ENCODE data around the gene KRT83. TPM values are rescaled to one million over a fixed set of nuclear protein-coding genes. Genes with fewer than 3 reads are reported as not detected.

KRT83 gene
- total and polyA plus RNA-seq, 10 of the 15 experiments (the other 5 are each of a cell fraction or from before 2014, with no cell fraction given), result not detected

DNA sequence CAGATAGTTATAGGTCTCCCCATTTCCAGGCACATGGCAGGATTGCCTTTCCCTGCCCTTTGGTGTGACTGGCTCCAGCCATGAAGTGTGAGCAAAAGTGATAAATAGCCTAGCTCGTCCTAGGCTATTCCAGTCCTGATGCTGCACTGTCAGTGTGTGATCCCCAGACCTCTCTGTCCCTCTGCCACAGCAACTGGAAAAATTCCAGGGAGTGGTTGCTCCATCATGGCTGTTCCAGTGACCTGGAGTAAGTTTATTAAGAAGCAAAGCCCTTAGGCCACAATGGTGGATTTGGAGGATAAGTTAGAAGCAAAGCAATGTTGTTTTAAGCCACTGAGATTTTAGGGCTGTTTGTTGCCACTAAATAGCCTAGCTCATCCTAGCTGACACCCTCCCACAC lies 9.8 kb upstream of the KRT83 start:
- 0% methylated on average over 1 of the region's 1 CpG for WGBS (ENCODE audit: insufficient coverage, insufficient replicate concordance, low lambda C conversion rate, missing lambda C conversion rate)
- no peak overlapping the region for H2AFZ ChIP-seq (ENCODE audit: control insufficient read depth, low read depth, low read length)
- RAD21 ChIA-PET (ENCODE audit: unreplicated experiment), result no interaction called here
- no peaks in the 10 kb centered on the region for H3K36me3 ChIP-seq (ENCODE audit: control insufficient read depth in 2 of 2, insufficient read depth in 2 of 2, low read length in 1 of 2)
- DNase-seq (ENCODE audit: low read depth, low spot score) (no peak), ATAC-seq (no peak), FAIRE-seq (no peak)
- H4K20me1 ChIP-seq (ENCODE audit: control insufficient read depth, insufficient read depth), result no peaks in the 10 kb centered on the region
- H3K9me3 ChIP-seq (replicated peaks; ENCODE audit: control insufficient read depth, insufficient read depth, low read length), result no peaks in the 10 kb centered on the region; the same call in 2 of the 3 replicates
- peaks cover 0 to 2% of the 10 kb centered on the region in 2 experiments; a peak in 2 of 4 replicates for H3K27me3 ChIP-seq (replicated peaks in 1 of 2; ENCODE audit: control insufficient read depth in 2 of 2, insufficient read depth in 2 of 2, low read length in 1 of 2)
- POLR2A ChIA-PET, result no interaction called here
- intact Hi-C loops (cut with micrococcal nuclease; ENCODE audit: unreplicated experiment), result no loop called here
- H3K9ac ChIP-seq (ENCODE audit: control insufficient read depth, insufficient read depth, low read length), result no peak overlapping the region
- H3K4me2 ChIP-seq (ENCODE audit: control insufficient read depth, insufficient read depth), result no peak overlapping the region
- TF ChIP-seq, protein P1, sequence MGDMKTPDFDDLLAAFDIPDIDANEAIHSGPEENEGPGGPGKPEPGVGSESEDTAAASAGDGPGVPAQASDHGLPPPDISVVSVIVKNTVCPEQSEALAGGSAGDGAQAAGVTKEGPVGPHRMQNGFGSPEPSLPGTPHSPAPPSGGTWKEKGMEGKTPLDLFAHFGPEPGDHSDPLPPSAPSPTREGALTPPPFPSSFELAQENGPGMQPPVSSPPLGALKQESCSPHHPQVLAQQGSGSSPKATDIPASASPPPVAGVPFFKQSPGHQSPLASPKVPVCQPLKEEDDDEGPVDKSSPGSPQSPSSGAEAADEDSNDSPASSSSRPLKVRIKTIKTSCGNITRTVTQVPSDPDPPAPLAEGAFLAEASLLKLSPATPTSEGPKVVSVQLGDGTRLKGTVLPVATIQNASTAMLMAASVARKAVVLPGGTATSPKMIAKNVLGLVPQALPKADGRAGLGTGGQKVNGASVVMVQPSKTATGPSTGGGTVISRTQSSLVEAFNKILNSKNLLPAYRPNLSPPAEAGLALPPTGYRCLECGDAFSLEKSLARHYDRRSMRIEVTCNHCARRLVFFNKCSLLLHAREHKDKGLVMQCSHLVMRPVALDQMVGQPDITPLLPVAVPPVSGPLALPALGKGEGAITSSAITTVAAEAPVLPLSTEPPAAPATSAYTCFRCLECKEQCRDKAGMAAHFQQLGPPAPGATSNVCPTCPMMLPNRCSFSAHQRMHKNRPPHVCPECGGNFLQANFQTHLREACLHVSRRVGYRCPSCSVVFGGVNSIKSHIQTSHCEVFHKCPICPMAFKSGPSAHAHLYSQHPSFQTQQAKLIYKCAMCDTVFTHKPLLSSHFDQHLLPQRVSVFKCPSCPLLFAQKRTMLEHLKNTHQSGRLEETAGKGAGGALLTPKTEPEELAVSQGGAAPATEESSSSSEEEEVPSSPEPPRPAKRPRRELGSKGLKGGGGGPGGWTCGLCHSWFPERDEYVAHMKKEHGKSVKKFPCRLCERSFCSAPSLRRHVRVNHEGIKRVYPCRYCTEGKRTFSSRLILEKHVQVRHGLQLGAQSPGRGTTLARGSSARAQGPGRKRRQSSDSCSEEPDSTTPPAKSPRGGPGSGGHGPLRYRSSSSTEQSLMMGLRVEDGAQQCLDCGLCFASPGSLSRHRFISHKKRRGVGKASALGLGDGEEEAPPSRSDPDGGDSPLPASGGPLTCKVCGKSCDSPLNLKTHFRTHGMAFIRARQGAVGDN (IDR thresholded peaks at IDR 0.05), result no peak
- TF ChIP-seq MTA2 (IDR thresholded peaks at IDR 0.05; ENCODE audit: low read depth) (no peak), RAD21 (IDR thresholded peaks at IDR 0.05; ENCODE audit: insufficient read depth, low read depth, low read length) (no peak), RB1 (IDR thresholded peaks at IDR 0.05; ENCODE audit: borderline replicate concordance) (no peak), SMAD1 (IDR thresholded peaks at IDR 0.05; ENCODE audit: low read depth, partially characterized antibody) (no peak), SREBF1 (IDR thresholded peaks at IDR 0.05; ENCODE audit: low read length) (no peak), TCF12 (IDR thresholded peaks at IDR 0.05; ENCODE audit: low read depth, low read length) (no peak), ESRRA (IDR thresholded peaks at IDR 0.05; ENCODE audit: low read length) (no peak), MXI1 (IDR thresholded peaks at IDR 0.05; ENCODE audit: low read depth, low read length) (no peak), HCFC1 (IDR thresholded peaks at IDR 0.05; ENCODE audit: low read length) (no peak), RUNX3 (IDR thresholded peaks at IDR 0.05; ENCODE audit: low read length) (no peak)
- TF ChIP-seq, protein P2, sequence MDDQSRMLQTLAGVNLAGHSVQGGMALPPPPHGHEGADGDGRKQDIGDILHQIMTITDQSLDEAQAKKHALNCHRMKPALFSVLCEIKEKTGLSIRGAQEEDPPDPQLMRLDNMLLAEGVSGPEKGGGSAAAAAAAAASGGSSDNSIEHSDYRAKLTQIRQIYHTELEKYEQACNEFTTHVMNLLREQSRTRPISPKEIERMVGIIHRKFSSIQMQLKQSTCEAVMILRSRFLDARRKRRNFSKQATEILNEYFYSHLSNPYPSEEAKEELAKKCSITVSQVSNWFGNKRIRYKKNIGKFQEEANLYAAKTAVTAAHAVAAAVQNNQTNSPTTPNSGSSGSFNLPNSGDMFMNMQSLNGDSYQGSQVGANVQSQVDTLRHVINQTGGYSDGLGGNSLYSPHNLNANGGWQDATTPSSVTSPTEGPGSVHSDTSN (IDR thresholded peaks at IDR 0.05; ENCODE audit: insufficient replicate concordance, low read depth, low read length), result no peak
- no peaks in the 10 kb centered on the region for H3K79me2 ChIP-seq (ENCODE audit: control insufficient read depth, insufficient read depth, low read length)
- SMC1A ChIA-PET (ENCODE audit: uncharacterized antibody, unreplicated experiment), result no interaction called here
- no peak overlapping the region for H3K4me3 ChIP-seq
- H3K27ac ChIP-seq (ENCODE audit: control insufficient read depth, insufficient read depth), result no peak overlapping the region
- peaks cover 7% of the 10 kb centered on the region for H3K4me1 ChIP-seq (ENCODE audit: control insufficient read depth, insufficient read depth, low read length)
- in situ Hi-C loops (cut with MboI), result no loop called here
- CTCF ChIA-PET, result interaction anchor here (0.8 to 1.6 kb wide), 6 partner anchors 24 to 650 kb away, joined by 3 to 4 read pairs (median 3); no protein-coding TSS in a partner anchor
- no TSS peak for BruUV-seq (replicated peaks)

All from GM12878 (cell line).